K562 (cell line): ENCODE results near the gene ENKUR. TPM values are rescaled to one million over a fixed set of nuclear protein-coding genes. Genes with fewer than 3 reads are reported as not detected.

Experiments
- ATAC-seq: fragments of 200-7000 bp; cut with Tn5 transposase; 3 replicates; pipeline ENCODE4 v1.9.1; 2020; ENCODE audit warnings: moderate library complexity
- BruUV-seq: library from RNA; stranded (reverse); fragments of 400-500 nt; replicated peaks from 2 replicates; lab custom pipeline; 2021; lab: Mats Ljungman, UMichigan
- CTCF ChIA-PET: fragments of 300-600 bp; formaldehyde crosslinking; extraction: SDS; loops from one replicate; lab custom pipeline; 2021; ENCODE audit warnings: low intra/inter-chr PET ratio; lab: Yijun Ruan, JAX
- POLR2A ChIA-PET: fragments of 300-600, 350-650 bp; sonication (Branson Sonifier 250); formaldehyde crosslinking; extraction: SDS; loops from one replicate; lab custom pipeline; 2021; ENCODE audit warnings: antibody characterized with exemption, inconsistent platforms; lab: Yijun Ruan, JAX
- DNase-seq, 4 experiments: peaks; one replicate each; pipeline versions ENCODE4 v3.0.0 to v3.0.0-alpha.2; 2011 to 2018; ENCODE audit warnings: low spot score in 3 of 4, mixed read lengths in 3 of 4; ENCODE audit errors: extremely low read depth in 1 of 4
- FAIRE-seq: peaks from 2 replicates; lab custom pipeline; 2011; peaks lifted over from hg19 to GRCh38; lab: Jason Lieb, UNC
- H2AFZ ChIP-seq: 2 replicates; pipeline ENCODE4 v1.6.0; 2011; ENCODE audit warnings: low read depth, low read length, control low read depth, inconsistent platforms
- H3K27ac ChIP-seq: fragments of 200-600 bp; 3 replicates; pipeline ENCODE4 v1.8.0; 2011; ENCODE audit warnings: low read depth, mild to moderate bottlenecking, control low read depth, inconsistent platforms, low read length, moderate library complexity, mixed read lengths; ENCODE audit errors: extremely low read depth
- H3K27me3 ChIP-seq, 2 experiments: fragments of 300-600 bp in 1 of 2; 2 replicates in 1 of 2; 3 replicates in 1 of 2; pipeline versions ENCODE4 v1.6.0 to v1.8.0; 2011; ENCODE audit warnings: inconsistent platforms in 2 of 2, low read length in 2 of 2, mild to moderate bottlenecking in 1 of 2, mixed read lengths in 1 of 2, moderate library complexity in 1 of 2; ENCODE audit not compliant: control insufficient read depth in 2 of 2, insufficient read depth in 2 of 2
- H3K36me3 ChIP-seq: fragments of 300-600 bp; 3 replicates; pipeline ENCODE4 v1.8.0; 2011; ENCODE audit warnings: mild to moderate bottlenecking, low read length, inconsistent platforms; ENCODE audit not compliant: control insufficient read depth, insufficient read depth
- H3K4me1 ChIP-seq, 2 experiments: fragments of 200-600 bp in 1 of 2; replicated peaks in 1 of 2; 2 replicates in 1 of 2; 3 replicates in 1 of 2; pipeline versions ENCODE4 v1.5.1 to v1.8.0; 2011; ENCODE audit warnings: inconsistent platforms in 2 of 2, low read length in 2 of 2, mild to moderate bottlenecking in 1 of 2, mixed read lengths in 1 of 2, moderate library complexity in 1 of 2; ENCODE audit not compliant: control insufficient read depth in 2 of 2, insufficient read depth in 2 of 2
- H3K4me2 ChIP-seq: 2 replicates; pipeline ENCODE4 v1.6.1; 2011; ENCODE audit warnings: low read length, control low read depth, inconsistent platforms, mixed read lengths; ENCODE audit not compliant: insufficient read depth
- H3K4me3 ChIP-seq: fragments of 200-600 bp; sonication (generic), shearing (Covaris generic); 2 replicates; pipeline ENCODE4 v1.5.1; 2016; ENCODE audit warnings: control low read depth, inconsistent platforms
- H3K79me2 ChIP-seq: fragments of 200-600 bp; 3 replicates; pipeline ENCODE4 v1.8.0; 2011; ENCODE audit warnings: low read length, inconsistent platforms; ENCODE audit not compliant: control insufficient read depth, insufficient read depth
- H3K9ac ChIP-seq, 2 experiments: 2 replicates each; pipeline versions ENCODE4 v1.6.0 to v1.6.1; 2011; ENCODE audit warnings: low read depth in 2 of 2, low read length in 2 of 2, control low read depth in 1 of 2, inconsistent platforms in 1 of 2, mild to moderate bottlenecking in 1 of 2, mixed read lengths in 1 of 2; ENCODE audit not compliant: insufficient read depth in 1 of 2
- H3K9me1 ChIP-seq: one replicate; pipeline ENCODE4 v1.6.0; 2011; ENCODE audit warnings: inconsistent platforms, mild to moderate bottlenecking, low read length, moderate library complexity; ENCODE audit not compliant: control insufficient read depth, insufficient read depth
- H3K9me3 ChIP-seq: replicated peaks from 2 replicates; pipeline ENCODE4 v1.5.1; 2011; ENCODE audit warnings: low read depth, low read length, inconsistent platforms; ENCODE audit not compliant: control insufficient read depth, insufficient read depth
- H4K20me1 ChIP-seq: replicated peaks from 2 replicates; pipeline ENCODE4 v1.6.1; 2011; ENCODE audit warnings: low read length, inconsistent platforms, mixed read lengths; ENCODE audit not compliant: control insufficient read depth, insufficient read depth
- CBX1 ChIP-seq: sonication (generic); IDR thresholded peaks from 2 replicates; pipeline ENCODE4 v1.6.1; 2016; ENCODE audit warnings: antibody characterized with exemption, low read depth, mild to moderate bottlenecking
- CREB5 ChIP-seq: fragments of 250-450 bp; sonication (Bioruptor Pico); IDR thresholded peaks from 2 replicates; pipeline ENCODE4 v1.5.0; 2020; ENCODE audit warnings: mild to moderate bottlenecking
- EGR1 ChIP-seq: fragments of 450-650 bp; conservative IDR thresholded peaks from 2 replicates; pipeline ENCODE4 v1.6.1; 2017; ENCODE audit warnings: mild to moderate bottlenecking
- FIP1L1 ChIP-seq: fragments of 200-400 bp; formaldehyde crosslinking; IDR thresholded peaks from 2 replicates; pipeline ENCODE4 v1.6.1; 2018; ENCODE audit warnings: mild to moderate bottlenecking, low read depth, low read length; ENCODE audit not compliant: poor library complexity, severe bottlenecking
- MIER1 ChIP-seq: fragments of 450-650 bp; IDR thresholded peaks from 2 replicates; pipeline ENCODE4 v1.6.1; 2016; ENCODE audit warnings: antibody characterized with exemption, mild to moderate bottlenecking, low read depth
- POLR2A ChIP-seq: fragments of 450-650 bp; conservative IDR thresholded peaks from 2 replicates; pipeline ENCODE4 v1.6.1; 2016
- PYGO2 ChIP-seq: fragments of 450-650 bp; IDR thresholded peaks from 2 replicates; pipeline ENCODE4 v1.6.1; 2016; ENCODE audit warnings: mild to moderate bottlenecking, missing genetic modification characterization, moderate library complexity, missing compliant biosample characterization
- SRF ChIP-seq, 2 experiments: fragments of 250-450, 450-650 bp in 1 of 2; sonication (Bioruptor Pico) in 1 of 2; sonication (generic) in 1 of 2; formaldehyde crosslinking; IDR thresholded peaks; 2 replicates each; pipeline versions ENCODE4 v1.5.0 to v1.5.1; 2020 to 2022; ENCODE audit warnings: mild to moderate bottlenecking in 1 of 2, missing genetic modification reagents in 1 of 2
- STAT6 ChIP-seq: sonication (generic); formaldehyde crosslinking; IDR thresholded peaks from 2 replicates; pipeline ENCODE4 v1.8.1; 2023; ENCODE audit warnings: mild to moderate bottlenecking, missing genetic modification reagents
- TEAD4 ChIP-seq, 2 experiments: sonication (generic) in 1 of 2; formaldehyde crosslinking in 1 of 2; IDR thresholded peaks; 2 replicates each; pipeline versions ENCODE4 v1.6.1 to v1.8.0; 2012 to 2022; ENCODE audit warnings: borderline replicate concordance in 1 of 2, inconsistent platforms in 1 of 2, low read length in 1 of 2, mild to moderate bottlenecking in 1 of 2, missing genetic modification reagents in 1 of 2
- ZKSCAN3 ChIP-seq: fragments of 250-450 bp; sonication (Bioruptor Pico); IDR thresholded peaks from 2 replicates; pipeline ENCODE4 v1.4.0; 2020
- ZNF175 ChIP-seq: fragments of 200-800 bp; sonication (Bioruptor generic); IDR thresholded peaks from 2 replicates; pipeline ENCODE4 v1.6.1; 2016; ENCODE audit warnings: low read depth, mild to moderate bottlenecking, missing genetic modification characterization, missing compliant biosample characterization
- ZNF384 ChIP-seq: IDR thresholded peaks from 2 replicates; pipeline ENCODE4 v1.6.1; 2012; ENCODE audit warnings: low read depth, low read length, improper control_type of control experiment
- ZNF764 ChIP-seq: fragments of 250-450 bp; sonication (Bioruptor Pico); IDR thresholded peaks from 2 replicates; pipeline ENCODE4 v1.4.0; 2020; ENCODE audit warnings: low read depth, mild to moderate bottlenecking, moderate library complexity
- WGBS: fragments of 100-300 bp; shearing (Covaris generic); methylation state at CpG from one replicate; pipeline ENCODE4 v1.1.6; 2016; ENCODE audit warnings: low coverage, mixed read lengths; ENCODE audit not compliant: insufficient coverage; ENCODE audit errors: missing lambda C conversion rate; 5-methylcytosine and 5-hydroxymethylcytosine counted together
- in situ Hi-C: fragments of 300-500 bp; cut with MboI; formaldehyde crosslinking; loops from 4 replicates; pipeline ENCODE4 v1.15.0; 2018; ENCODE audit warnings: inconsistent platforms, mixed read lengths
- intact Hi-C: fragments of 100-400 bp; cut with micrococcal nuclease; formaldehyde crosslinking; loops from 2 replicates; pipeline ENCODE4 v1.14.2; 2022
- polyA plus RNA-seq, 8 experiments: library from polyadenylated mRNA; depleted of rRNA in 4 of 8; stranded (reverse) in 5 of 8; unstranded in 3 of 8; fragments of >200 nt; fragmentation: Nextera tagmentation in 2 of 8; fragmentation: Illumina TruSeq in 1 of 8; extraction: Ambion mirVana in 2 of 8; extraction: Trizol in 1 of 8; gene quantifications; 2 replicates each; pipeline versions ENCODE4 v1.2.1 to v1.2.3, GENCODE V29; 2011 to 2014; ENCODE audit warnings: inconsistent platforms in 1 of 8, missing spikeins in 1 of 8
- total RNA-seq, 7 experiments: library from RNA; depleted of rRNA in 6 of 7; stranded (reverse); fragments of >200 nt in 6 of 7; fragmentation: Illumina TruSeq in 2 of 7; extraction: Trizol in 2 of 7; gene quantifications; 2 replicates each; pipeline versions ENCODE4 v1.2.1 to v1.2.3, GENCODE V29; 2011 to 2021; ENCODE audit warnings: low replicate concordance in 1 of 7
- TF ChIP-seq, protein P1 (sequence below): sonication (generic); formaldehyde crosslinking; IDR thresholded peaks from 2 replicates; pipeline ENCODE4 v1.8.0; 2022; ENCODE audit warnings: missing genetic modification reagents, mild to moderate bottlenecking, borderline replicate concordance

The ENKUR gene
- total and polyA plus RNA-seq, 9 of the 15 experiments (the other 6 are each of a cell fraction or from before 2014, with no cell fraction given): 0.06 to 0.46 (median 0.20) TPM

GRCh38 chr10:24963521-24964041, 52.4 kb downstream of the ENKUR start:
- CTCF ChIA-PET: interaction anchor here (0.7 kb wide), 1 partner anchor 283 kb away, joined by 3 read pairs; no protein-coding TSS in a partner anchor

More at GRCh38 chr10:24963521-24964041, 52.4 kb downstream of the ENKUR start:
- no peak overlapping the region for H3K9ac ChIP-seq
- H3K27ac ChIP-seq: no peak overlapping the region
- H2AFZ ChIP-seq: peak overlapping the region; percentile 27
- no peaks in the 10 kb centered on the region for H4K20me1 ChIP-seq
- POLR2A ChIA-PET: interaction anchor here (1.1 to 1.7 kb wide), 2 partner anchors 10 to 117 kb away, joined by 3 to 4 read pairs; no protein-coding TSS in a partner anchor
- no peak for FAIRE-seq
- TF ChIP-seq ZKSCAN3 (no peak), ZNF175 (CRISPR knock-in tag) (no peak), CBX1 (no peak), PYGO2 (tag) (no peak), ZNF764 (CRISPR knock-in tag) (no peak), EGR1 (no peak), ZNF384 (no peak), CREB5 (CRISPR knock-in tag) (no peak), POLR2A (no peak), MIER1 (no peak), SRF (CRISPR knock-in tag; IDR thresholded peaks at IDR 0.05) (no peak), FIP1L1 (no peak), STAT6 (CRISPR knock-in tag) (no peak), TEAD4 (IDR thresholded peaks at IDR 0.05; ENCODE audit: low read length) (no peak), TEAD4 (CRISPR knock-in tag; IDR thresholded peaks at IDR 0.05; ENCODE audit: borderline replicate concordance) (no peak)
- TF ChIP-seq, protein P1, sequence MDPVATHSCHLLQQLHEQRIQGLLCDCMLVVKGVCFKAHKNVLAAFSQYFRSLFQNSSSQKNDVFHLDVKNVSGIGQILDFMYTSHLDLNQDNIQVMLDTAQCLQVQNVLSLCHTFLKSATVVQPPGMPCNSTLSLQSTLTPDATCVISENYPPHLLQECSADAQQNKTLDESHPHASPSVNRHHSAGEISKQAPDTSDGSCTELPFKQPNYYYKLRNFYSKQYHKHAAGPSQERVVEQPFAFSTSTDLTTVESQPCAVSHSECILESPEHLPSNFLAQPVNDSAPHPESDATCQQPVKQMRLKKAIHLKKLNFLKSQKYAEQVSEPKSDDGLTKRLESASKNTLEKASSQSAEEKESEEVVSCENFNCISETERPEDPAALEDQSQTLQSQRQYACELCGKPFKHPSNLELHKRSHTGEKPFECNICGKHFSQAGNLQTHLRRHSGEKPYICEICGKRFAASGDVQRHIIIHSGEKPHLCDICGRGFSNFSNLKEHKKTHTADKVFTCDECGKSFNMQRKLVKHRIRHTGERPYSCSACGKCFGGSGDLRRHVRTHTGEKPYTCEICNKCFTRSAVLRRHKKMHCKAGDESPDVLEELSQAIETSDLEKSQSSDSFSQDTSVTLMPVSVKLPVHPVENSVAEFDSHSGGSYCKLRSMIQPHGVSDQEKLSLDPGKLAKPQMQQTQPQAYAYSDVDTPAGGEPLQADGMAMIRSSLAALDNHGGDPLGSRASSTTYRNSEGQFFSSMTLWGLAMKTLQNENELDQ: no peak
- H3K79me2 ChIP-seq: no peaks in the 10 kb centered on the region
- H3K4me3 ChIP-seq: no peak overlapping the region
- H3K36me3 ChIP-seq: no peaks in the 10 kb centered on the region
- no peak overlapping the region for H3K4me2 ChIP-seq
- no peak for DNase-seq
- H3K9me1 ChIP-seq: no peaks in the 10 kb centered on the region
- in situ Hi-C loops: no loop called here
- no TSS peak for BruUV-seq
- ATAC-seq: no peak
- 17% methylated on average over 5 of the region's 5 CpGs for WGBS
- H3K9me3 ChIP-seq: no peaks in the 10 kb centered on the region
- H3K4me1 ChIP-seq: peaks cover 0 to 16% of the 10 kb centered on the region in 2 experiments; a peak in 3 of 5 replicates
- intact Hi-C loops: no loop called here
- no peaks in the 10 kb centered on the region for H3K27me3 ChIP-seq
